ENCODE data around the gene GNA15.
A peak's percentile ranks its signal among the peaks of the same experiment; 100 is the strongest.

GNA15 gene

GRCh38 chr19:3106509-3107141, 29.2 kb upstream of the GNA15 start:
- no peak for DNase-seq (ENCODE audit: low spot score)

DNA sequence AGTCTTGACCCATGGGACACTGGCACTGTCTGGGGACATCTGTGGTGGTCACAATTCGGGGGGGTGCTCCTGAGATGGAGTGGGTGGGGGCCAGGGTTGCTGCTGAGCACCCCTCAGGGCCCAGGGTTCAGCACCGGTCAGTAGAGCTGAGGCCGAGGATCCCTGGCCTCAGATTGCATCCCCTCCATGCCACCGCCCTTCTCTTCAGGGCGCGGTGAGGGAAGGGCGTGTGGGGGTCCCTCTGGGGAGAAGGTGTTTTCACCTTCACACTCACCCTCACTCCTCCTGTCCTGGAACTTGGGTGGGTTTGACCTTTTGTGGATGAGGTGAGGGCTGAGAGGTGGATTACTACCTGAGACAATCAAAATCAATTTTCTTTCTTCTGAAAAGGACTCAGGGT, 28.2 kb upstream of the GNA15 start:
- DNase-seq (ENCODE audit: low spot score) = no peak

GRCh38 chr19:3108775-3109174, 27.1 kb upstream of the GNA15 start:
- DNase-seq (ENCODE audit: low spot score) = peak; percentile 71

DNA sequence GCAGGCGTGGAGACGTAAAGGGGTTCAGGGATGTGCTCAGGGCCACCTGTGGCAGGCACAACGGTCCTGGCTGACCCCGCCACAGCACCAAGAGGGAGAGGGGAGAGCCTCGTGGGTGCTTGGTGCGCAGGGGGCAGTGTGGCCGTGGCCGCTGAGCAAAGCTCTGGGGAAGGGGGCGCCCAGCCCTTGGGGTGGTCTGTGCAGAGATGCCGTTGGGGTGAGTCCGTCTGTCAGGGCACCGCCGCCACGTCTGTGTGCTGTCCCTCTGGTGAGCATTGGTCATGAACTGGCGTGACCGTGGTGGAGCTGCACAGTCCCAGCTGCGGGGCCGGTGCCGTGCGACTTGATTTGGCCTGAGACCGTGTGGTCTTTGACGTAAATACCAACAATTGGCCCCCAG, 26.3 kb upstream of the GNA15 start:
- no peak for DNase-seq (ENCODE audit: low spot score)

DNA sequence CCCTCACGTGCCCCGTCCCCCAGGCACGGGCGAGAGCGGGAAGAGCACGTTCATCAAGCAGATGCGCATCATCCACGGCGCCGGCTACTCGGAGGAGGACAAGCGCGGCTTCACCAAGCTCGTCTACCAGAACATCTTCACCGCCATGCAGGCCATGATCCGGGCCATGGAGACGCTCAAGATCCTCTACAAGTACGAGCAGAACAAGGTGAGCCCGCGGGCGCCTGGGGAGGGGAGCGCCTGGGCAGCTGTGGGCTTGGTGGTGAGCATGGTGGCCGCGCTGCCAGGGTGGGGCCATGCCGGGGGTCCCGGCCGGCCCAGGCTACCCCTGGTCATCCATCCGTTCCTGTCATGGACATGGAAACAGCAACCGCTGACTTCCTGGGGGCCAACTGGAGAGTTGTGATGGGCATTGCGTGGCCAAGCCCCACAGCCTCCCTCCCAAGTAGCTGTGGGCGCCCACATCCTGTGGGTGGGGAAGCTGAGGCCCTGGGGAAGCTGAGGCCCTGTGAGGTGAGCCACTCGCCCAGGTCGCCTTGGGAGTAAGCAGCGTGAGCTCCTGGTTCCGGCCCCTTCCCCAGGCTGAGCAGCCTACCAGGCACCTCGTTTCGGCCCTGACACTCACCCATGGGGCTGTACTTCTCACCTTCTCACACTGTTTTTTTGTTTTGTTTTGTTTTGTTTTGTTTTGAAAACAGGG, 25.6 kb upstream of the GNA15 start:
- no peak for DNase-seq (ENCODE audit: low spot score)

DNA sequence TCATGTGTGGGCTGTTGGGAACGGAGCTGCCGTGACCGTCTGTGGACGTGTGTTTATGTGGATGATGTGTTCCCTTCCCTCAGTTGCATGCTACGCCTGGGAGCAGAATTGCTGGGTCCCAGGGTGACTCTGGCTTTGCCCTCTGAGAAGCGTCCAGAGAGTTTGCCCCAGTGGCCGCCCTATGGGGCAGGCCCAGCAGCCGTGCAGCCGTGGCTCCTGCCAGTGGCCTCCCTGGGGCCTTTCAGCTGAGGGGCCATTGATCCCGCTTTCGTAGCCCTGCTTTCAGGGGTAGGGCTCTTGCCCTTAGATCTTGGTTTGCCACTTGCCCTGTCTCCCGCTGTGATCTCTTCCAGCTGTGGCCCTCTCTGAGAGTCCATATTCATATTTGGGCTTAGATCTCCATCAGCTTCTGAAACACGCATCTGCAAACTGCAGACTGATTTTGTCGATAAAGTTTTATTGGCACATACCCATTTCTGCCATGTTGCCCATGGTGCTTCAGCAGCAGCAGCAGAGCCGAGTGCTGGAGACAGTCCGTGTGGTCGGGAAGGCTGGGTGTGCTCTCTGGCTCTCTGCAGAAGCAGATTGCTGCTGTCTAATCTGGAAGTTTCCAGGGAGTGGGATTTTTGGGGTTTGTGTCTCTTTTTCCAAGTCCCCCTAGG, 24.1 kb upstream of the GNA15 start:
- DNase-seq (ENCODE audit: low spot score) = no peak

GRCh38 chr19:3112375-3113099, 23.3 kb upstream of the GNA15 start:
- no peak for DNase-seq (ENCODE audit: low spot score)

DNA sequence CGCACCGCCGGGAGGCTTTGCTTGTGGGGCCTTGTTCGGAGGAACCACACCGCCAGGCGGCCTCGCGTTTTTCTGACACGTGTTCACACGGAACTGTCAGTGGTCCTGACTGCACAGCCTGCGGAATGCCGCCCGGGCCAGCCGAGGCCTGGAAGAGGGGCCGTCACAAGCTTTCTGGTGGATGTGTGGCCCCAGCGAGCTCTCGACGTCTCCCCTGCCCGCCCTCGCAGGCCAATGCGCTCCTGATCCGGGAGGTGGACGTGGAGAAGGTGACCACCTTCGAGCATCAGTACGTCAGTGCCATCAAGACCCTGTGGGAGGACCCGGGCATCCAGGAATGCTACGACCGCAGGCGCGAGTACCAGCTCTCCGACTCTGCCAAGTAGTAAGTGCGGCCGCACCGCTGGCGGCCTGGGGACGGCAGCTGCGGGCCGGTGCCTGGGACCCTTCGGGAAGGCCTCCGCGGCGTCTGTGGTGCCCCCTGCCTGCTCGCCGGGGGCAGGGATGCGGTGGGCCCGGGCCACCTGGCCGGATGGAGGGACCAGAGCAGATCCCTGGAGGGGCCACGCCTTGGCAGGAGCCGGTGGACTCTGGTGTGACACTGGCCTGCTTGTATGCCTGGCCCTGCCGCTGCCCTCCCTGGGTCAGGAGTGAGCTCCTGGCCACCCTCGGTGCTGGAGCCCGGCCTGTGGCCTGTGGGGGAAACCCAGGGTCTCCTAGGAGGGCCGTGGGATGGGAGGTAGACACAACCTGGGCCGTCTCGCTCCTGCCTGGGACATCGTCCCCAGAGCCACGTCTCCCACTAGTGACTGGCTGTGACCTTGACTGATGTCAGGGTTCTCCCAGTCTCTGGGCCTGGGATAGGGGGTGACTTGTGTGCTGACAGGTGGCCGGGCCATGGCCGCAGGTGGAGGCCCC, 22.5 kb upstream of the GNA15 start:
- DNase-seq (ENCODE audit: low spot score) = no peak

DNA sequence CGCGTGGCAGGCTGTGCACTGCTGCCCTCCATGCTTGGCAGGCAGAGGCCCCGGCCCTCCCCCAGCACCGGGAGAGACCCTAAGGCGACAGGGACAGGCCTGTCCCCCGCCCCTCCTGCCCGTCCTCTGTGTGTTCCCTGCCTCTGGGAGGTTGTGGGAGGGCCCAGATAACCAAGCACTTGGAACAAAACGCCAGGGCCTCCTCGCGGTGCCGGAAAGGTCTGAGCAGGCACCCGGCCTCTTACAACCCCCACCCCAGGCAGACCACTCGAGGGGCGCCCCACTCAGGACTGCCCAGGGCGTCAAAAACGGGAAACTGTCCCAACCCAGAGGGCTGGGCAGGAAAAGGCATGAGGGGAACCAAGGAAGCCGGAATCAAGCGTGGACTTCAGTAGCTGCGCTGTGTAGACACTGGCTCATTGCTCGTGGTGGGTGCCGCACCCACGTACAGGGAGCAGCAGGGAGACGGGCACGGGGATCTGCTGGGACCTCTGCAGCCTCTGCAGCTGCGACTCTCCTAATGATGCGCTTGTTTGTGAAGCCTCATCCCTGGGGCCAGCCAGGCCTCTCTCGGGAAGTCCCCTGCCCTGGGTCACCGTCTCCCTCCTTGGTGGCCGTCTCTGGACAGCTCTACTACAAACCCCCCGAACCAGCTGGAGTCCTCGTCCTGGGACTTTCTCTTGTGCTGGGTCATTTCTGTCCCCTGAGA, 21.7 kb upstream of the GNA15 start:
- no peak for DNase-seq (ENCODE audit: low spot score)

DNA sequence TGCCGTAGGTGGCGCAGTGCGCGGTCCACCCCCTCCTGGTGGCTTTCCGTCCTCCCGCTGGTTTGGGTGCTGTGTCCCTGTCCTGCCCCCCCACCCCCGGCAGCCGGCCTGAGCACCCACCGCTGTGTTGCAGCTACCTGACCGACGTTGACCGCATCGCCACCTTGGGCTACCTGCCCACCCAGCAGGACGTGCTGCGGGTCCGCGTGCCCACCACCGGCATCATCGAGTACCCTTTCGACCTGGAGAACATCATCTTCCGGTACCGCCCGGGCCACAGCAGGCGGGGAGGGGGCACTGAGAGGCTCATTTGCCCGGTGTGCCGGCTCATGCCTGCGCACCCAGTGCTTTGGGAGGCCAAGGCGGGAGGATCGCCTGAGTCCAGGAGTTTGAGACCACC, 21.0 kb upstream of the GNA15 start:
- no peak for DNase-seq (ENCODE audit: low spot score)

DNA sequence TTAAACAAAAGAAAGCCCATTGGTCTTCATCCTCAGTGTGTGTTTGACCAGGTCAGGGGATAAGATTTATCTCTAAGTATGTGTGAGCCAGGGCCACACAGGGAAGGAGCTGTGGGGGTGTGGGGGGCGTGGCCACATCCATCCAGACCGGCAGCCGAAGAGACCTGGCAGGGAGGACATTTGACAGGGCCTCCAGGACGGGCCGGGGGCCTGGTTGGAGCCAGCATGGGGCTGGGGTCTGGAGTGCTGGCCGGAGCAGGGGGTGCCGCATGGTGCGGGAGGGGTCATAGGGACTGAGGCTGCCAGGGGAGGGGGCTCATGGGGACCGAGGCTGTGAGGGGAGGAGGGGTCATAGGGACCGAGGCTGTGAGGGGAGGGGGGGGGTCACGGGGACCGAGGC, 20.4 kb upstream of the GNA15 start:
- DNase-seq (ENCODE audit: low spot score) = no peak

GRCh38 chr19:3115916-3116602, 19.8 kb upstream of the GNA15 start:
- DNase-seq (ENCODE audit: low spot score) = no peak

- DNase-seq (ENCODE audit: low spot score) = no peak
Observed at GRCh38 chr19:3116621-3117020, 19.2 kb upstream of the GNA15 start.

DNA sequence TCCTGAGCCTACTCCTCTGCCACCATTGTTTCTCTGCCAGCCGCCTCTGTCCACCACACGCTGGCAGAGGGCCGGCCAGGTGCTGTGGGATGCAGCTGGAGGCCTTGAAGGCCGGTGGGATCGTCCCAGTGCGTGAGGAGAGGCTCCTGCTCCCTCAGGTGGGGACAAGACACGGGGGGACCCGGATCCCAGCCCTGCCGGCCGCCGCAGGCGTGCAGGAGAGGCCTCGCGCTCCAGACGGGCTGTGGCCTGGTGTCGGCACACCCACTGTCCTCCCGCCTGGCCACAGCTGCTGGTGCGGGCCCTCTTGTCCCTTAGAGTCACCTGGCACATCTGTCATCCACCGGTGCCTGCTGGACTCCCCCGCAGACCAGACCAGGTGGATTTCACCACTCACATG, 18.1 kb upstream of the GNA15 start:
- DNase-seq (ENCODE audit: low spot score) = no peak

GRCh38 chr19:3118232-3119070, 17.4 kb upstream of the GNA15 start:
- no peak for DNase-seq (ENCODE audit: low spot score)

GRCh38 chr19:3119071-3119595, 16.7 kb upstream of the GNA15 start:
- DNase-seq (ENCODE audit: low spot score) = no peak

- no peak for DNase-seq (ENCODE audit: low spot score)
Observed at GRCh38 chr19:3119693-3120380, 16.0 kb upstream of the GNA15 start.

GRCh38 chr19:3120611-3121276, 15.1 kb upstream of the GNA15 start:
- no peak for DNase-seq (ENCODE audit: low spot score)

All from hematopoietic multipotent progenitor cell treated with erythropoietin and hydrocortisone succinate and interleukin-3 and kit ligand, for 15 days (in vitro differentiated cells).